OCI-LY1 (cell line): ENCODE data around the gene PIGW.
A peak's percentile ranks its signal among the peaks of the same experiment; 100 is the strongest.

Source experiments
- H2AFZ ChIP-seq: fragments of 200-600 bp; sonication (generic), shearing (Covaris generic); 2 replicates; pipeline ENCODE4 v1.6.0; 2014; ENCODE audit warnings: antibody characterized with exemption, mild to moderate bottlenecking, low read length
- H3F3A ChIP-seq: fragments of 200-600 bp; sonication (generic), shearing (Covaris generic); 2 replicates; pipeline ENCODE4 v1.6.0; 2014; ENCODE audit warnings: mild to moderate bottlenecking, antibody characterized with exemption, low read length, moderate library complexity; ENCODE audit not compliant: insufficient read depth
- H3K27ac ChIP-seq: fragments of 200-600 bp; sonication (generic); 2 replicates; pipeline ENCODE4 v1.5.1; 2014; ENCODE audit warnings: low read length, mixed run types, mild to moderate bottlenecking, low read depth; ENCODE audit not compliant: poor library complexity, severe bottlenecking
- H3K27me3 ChIP-seq: fragments of 200-600 bp; sonication (generic); 2 replicates; pipeline ENCODE4 v1.6.0; 2014; ENCODE audit warnings: antibody characterized with exemption, mild to moderate bottlenecking, low read length, moderate library complexity; ENCODE audit not compliant: insufficient read depth
- H3K36me3 ChIP-seq: fragments of 200-600 bp; sonication (generic); 2 replicates; pipeline ENCODE4 v1.6.1; 2014; ENCODE audit warnings: mild to moderate bottlenecking, antibody characterized with exemption, low read length, moderate library complexity, mixed read lengths; ENCODE audit not compliant: insufficient read depth
- H3K4me1 ChIP-seq: fragments of 200-600 bp; sonication (generic); 2 replicates; pipeline ENCODE4 v1.5.1; 2014; ENCODE audit warnings: mild to moderate bottlenecking, low read length, moderate library complexity; ENCODE audit not compliant: insufficient read depth, severe bottlenecking
- H3K4me2 ChIP-seq: fragments of 200-600 bp; sonication (generic), shearing (Covaris generic); 2 replicates; pipeline ENCODE4 v1.6.1; 2014; ENCODE audit warnings: low read length
- H3K4me3 ChIP-seq: fragments of 200-600 bp; sonication (generic); 2 replicates; pipeline ENCODE4 v1.5.1; 2014; ENCODE audit warnings: low read length, low read depth, mild to moderate bottlenecking, mixed read lengths; ENCODE audit not compliant: poor library complexity, severe bottlenecking
- H3K79me2 ChIP-seq: fragments of 200-600 bp; shearing (Covaris generic); 2 replicates; pipeline ENCODE4 v1.6.1; 2016; ENCODE audit warnings: mixed run types, low read length, mixed read lengths; ENCODE audit not compliant: insufficient read depth
- H3K9ac ChIP-seq: fragments of 200-600 bp; sonication (generic), shearing (Covaris generic); 2 replicates; pipeline ENCODE4 v1.6.1; 2014; ENCODE audit warnings: mild to moderate bottlenecking, low read length, mixed read lengths
- H3K9me2 ChIP-seq: fragments of 200-600 bp; sonication (generic), shearing (Covaris generic); 2 replicates; pipeline ENCODE4 v1.6.1; 2014; ENCODE audit warnings: low read depth, mild to moderate bottlenecking, low read length, mixed read lengths
- H3K9me3 ChIP-seq: fragments of 200-600 bp; shearing (Covaris generic); 2 replicates; pipeline ENCODE4 v1.6.1; 2014; ENCODE audit warnings: low read length, mixed read lengths
- H4K20me1 ChIP-seq: fragments of 200-600 bp; sonication (generic), shearing (Covaris generic); 2 replicates; pipeline ENCODE4 v1.6.0; 2016; ENCODE audit warnings: mild to moderate bottlenecking, low read length; ENCODE audit not compliant: insufficient read depth
- EZH2 ChIP-seq: fragments of 200-600 bp; sonication (generic), shearing (Covaris generic); IDR thresholded peaks from 2 replicates; pipeline ENCODE4 v1.8.0; 2017; ENCODE audit warnings: borderline replicate concordance, mixed run types, mild to moderate bottlenecking, antibody characterized with exemption, low read length, moderate library complexity, mixed read lengths
- TF ChIP-seq, protein P1 (sequence below): fragments of 200-600 bp; sonication (generic), shearing (Covaris generic); IDR thresholded peaks from 2 replicates; pipeline ENCODE4 v1.5.1; 2017; ENCODE audit warnings: mild to moderate bottlenecking, antibody characterized with exemption, low read length, moderate library complexity, mixed read lengths

Gene PIGW

DNA sequence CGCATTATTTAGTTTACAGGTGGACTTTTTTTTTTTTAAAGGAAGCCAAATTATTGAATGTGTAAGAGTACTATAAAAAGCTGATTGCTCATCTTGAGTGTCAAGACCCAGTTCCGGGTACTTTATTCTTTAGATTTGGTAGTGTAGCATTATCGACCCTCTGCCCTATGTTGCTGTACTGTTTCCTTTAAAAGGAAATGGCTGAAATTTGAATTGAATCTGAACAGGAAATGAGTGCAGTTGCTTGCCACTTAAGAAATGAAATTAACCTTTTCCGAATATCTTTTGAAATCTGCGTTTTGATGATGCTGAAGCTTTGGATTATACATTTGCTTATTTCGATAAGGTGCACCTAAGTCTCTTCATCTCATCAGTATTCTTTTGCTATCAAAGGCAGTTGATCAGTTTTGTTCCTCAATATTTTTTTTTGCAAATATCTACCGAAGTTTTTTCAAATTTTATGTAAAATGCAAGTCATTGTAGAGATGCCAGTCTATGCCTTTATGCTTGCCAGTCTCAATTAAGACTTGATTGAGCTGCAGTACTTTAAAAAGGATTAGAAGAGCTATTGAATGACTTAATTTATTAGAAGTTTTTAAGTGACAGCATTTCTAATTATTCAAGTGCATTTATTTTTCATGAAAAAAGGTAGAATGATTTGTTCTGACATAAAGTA lies 11.8 kb downstream of the PIGW start:
- H2AFZ ChIP-seq, result no peak overlapping the region
- peak overlapping the region; percentile 80 for H3K4me2 ChIP-seq
- peaks cover 3% of the 10 kb centered on the region; the same call in 1 of the 2 replicates for H4K20me1 ChIP-seq
- H3K9me3 ChIP-seq, result no peaks in the 10 kb centered on the region
- H3K4me1 ChIP-seq, result peaks cover 51% of the 10 kb centered on the region
- H3K4me3 ChIP-seq, result peak overlapping the region; percentile 83
- peak overlapping the region; percentile 92 for H3K27ac ChIP-seq
- no peak for TF ChIP-seq EZH2
- TF ChIP-seq, protein P1, sequence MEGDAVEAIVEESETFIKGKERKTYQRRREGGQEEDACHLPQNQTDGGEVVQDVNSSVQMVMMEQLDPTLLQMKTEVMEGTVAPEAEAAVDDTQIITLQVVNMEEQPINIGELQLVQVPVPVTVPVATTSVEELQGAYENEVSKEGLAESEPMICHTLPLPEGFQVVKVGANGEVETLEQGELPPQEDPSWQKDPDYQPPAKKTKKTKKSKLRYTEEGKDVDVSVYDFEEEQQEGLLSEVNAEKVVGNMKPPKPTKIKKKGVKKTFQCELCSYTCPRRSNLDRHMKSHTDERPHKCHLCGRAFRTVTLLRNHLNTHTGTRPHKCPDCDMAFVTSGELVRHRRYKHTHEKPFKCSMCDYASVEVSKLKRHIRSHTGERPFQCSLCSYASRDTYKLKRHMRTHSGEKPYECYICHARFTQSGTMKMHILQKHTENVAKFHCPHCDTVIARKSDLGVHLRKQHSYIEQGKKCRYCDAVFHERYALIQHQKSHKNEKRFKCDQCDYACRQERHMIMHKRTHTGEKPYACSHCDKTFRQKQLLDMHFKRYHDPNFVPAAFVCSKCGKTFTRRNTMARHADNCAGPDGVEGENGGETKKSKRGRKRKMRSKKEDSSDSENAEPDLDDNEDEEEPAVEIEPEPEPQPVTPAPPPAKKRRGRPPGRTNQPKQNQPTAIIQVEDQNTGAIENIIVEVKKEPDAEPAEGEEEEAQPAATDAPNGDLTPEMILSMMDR, result no peak
- no peaks in the 10 kb centered on the region for H3K9me2 ChIP-seq
- no peaks in the 10 kb centered on the region for H3K27me3 ChIP-seq
- H3F3A ChIP-seq, result peaks cover 5% of the 10 kb centered on the region; the same call in 1 of the 2 replicates
- H3K79me2 ChIP-seq, result peaks cover 71% of the 10 kb centered on the region
- H3K36me3 ChIP-seq, result peaks cover 25% of the 10 kb centered on the region
- H3K9ac ChIP-seq, result peak overlapping the region; percentile 89

DNA sequence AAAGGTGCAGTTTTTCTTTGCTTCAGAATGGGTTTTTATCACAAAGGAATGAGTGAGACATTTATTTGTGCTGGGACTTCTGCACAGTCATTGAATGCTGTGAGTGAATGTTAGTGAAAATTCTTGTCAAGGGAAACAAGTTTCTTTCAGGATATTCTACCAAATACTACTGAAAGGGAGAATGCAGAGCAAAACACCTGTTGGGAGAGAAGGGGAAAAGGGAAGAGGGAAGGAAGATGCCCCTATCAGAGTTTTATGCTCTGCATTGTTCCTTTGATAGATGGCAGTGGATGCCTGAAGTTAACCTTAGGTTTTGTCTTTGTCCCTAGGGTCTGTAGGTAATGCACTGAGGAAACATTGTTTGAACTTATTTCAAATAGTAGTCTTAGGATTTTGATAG lies 13.0 kb downstream of the PIGW start:
- Histone ChIP-seq H3K4me2 (peak overlapping the region; percentile 80), H2AFZ (no peak overlapping the region), H3F3A (peaks cover 5% of the 10 kb centered on the region; the same call in 1 of the 2 replicates), H3K79me2 (peaks cover 83% of the 10 kb centered on the region), H3K4me1 (peaks cover 59% of the 10 kb centered on the region), H3K4me3 (peak overlapping the region; percentile 83), H4K20me1 (peaks cover 3% of the 10 kb centered on the region; the same call in 1 of the 2 replicates), H3K27me3 (no peaks in the 10 kb centered on the region), H3K9me3 (no peaks in the 10 kb centered on the region), H3K9me2 (no peaks in the 10 kb centered on the region), H3K9ac (peak overlapping the region; percentile 89), H3K27ac (peak overlapping the region; percentile 92), H3K36me3 (peaks cover 25% of the 10 kb centered on the region)
- TF ChIP-seq EZH2, result no peak
- TF ChIP-seq, protein P1, result no peak

DNA sequence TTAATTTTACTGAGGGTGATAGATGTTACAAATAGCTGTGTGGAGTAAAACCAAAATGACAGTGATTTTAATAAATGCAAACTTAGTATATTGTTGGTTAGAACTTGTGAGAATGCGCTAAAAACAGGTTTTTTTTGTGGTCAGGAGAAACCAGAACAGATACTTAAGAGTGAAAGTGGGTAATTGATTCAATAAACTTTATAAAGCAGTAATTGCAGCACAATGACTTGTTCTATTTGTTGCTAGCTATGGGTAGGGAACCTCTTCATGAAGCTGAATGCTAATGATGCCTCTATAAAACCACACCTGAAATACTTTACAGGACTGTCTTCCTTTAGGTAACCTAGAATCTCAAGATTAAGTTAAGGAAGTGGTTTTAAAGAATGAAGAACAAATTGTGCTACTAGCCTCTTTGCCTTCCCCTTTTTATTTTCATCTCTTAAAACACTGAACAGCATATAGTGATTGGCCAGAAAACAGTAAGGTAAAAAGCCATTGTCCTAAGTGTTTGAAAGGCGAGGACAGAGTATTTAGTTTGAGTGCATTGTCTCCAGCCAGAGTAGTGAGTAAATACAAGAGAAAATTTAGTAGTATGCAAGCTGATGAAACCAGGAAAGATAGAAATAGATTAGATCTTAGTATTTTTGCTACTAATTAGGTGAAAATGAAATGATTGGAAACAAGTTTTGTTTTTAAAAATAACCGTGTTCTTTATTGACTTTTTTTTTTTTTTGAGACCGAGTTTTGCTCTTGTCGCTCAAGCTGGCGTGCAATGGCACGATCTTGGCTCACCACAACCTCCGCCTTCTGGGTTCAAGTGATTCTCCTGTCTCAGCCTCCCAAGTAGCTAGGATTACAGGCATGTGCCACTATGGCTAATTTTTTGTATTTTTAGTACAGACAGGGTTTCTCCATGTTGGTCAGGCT lies 16.0 kb downstream of the PIGW start:
- Histone ChIP-seq H3K27ac (peak overlapping the region; percentile 68), H3K9ac (peak overlapping the region; percentile 16), H3K9me3 (no peaks in the 10 kb centered on the region), H2AFZ (no peak overlapping the region), H4K20me1 (peaks cover 3% of the 10 kb centered on the region; the same call in 1 of the 2 replicates), H3K4me3 (peak overlapping the region; percentile 15), H3K4me2 (peak overlapping the region; percentile 34; the same call in 1 of the 2 replicates), H3K4me1 (peaks cover 69% of the 10 kb centered on the region), H3K27me3 (no peaks in the 10 kb centered on the region), H3K36me3 (peaks cover 51% of the 10 kb centered on the region), H3F3A (peaks cover 5% of the 10 kb centered on the region; the same call in 1 of the 2 replicates), H3K9me2 (no peaks in the 10 kb centered on the region), H3K79me2 (peaks cover 95% of the 10 kb centered on the region)
- no peak for TF ChIP-seq EZH2
- TF ChIP-seq, protein P1, result no peak
